Stimulated activated CD4-positive, alpha-beta T cell treated with anti-CD3 and anti-CD28 coated beads, Interleukin-12 subunit alpha, Interleukin-12 subunit beta, amount 100 ng/mL, for 4 hours (primary cell): ENCODE results near the gene TMEM181.
"Not testable (repeated sequence)": the region's sequence is repeated elsewhere in the genome, so short reads cannot be mapped to it uniquely, and the experiment has no call there.

ENCODE experiments used
- DNase-seq: peaks from one replicate; pipeline ENCODE4 v3.0.0-alpha.2; 2020

TMEM181 gene

DNA sequence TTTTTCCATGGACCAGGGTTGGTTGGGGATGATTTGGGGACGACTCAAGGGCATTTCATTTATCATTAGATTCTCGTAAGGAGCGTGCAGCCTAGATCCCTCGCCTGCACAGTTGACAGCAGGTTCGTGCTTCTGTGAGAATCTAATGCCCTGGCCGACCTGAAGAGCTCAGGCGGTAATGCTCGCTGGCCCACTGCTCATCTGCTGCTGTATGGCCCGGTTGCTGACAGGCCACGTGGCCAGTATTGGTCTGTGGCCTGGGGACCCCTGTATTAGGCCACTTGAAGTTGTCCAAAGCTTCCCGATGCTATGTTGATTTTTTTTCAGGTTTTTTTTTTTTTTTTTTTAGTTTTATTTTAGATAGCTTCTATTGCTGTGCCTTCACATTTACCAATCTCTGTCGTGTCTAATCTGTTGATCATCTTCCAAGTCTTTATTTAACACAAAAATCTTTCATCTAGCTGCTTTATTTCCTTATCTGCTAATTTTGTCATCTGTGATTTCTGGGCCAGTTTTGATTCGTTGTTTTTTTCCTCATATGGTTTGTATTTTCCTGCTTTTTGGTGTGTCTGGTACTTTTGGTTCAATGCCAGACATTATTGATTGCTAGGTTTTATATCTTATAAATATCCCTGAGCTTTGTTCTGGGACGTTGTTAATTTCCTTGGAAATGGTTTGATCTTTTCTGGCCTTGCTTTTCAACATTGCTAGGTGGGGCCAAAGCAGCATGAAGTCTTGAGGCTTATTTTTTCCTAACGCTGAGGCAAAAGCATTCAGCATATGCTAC, 43.6 kb downstream of the TMEM181 start:
- DNase-seq = no peak

DNA sequence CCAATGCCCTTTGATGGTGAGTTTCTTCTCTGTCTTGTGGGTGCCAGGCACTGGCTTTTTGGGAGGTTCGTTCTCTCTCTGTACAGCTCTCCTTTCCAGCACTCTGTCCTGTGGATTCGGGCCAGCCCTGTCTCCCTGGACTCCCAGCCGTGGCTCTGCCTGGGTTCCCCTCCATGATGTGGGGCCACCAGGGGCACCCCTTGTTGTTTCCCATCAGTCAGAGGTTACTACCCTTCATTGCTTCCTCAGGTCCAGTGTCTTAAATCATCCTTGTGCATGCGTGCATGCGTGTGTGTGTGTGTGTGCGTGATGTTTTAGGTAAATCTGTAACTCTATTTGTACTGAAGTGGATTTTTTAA, 44.1 kb downstream of the TMEM181 start:
- DNase-seq = no peak

DNA sequence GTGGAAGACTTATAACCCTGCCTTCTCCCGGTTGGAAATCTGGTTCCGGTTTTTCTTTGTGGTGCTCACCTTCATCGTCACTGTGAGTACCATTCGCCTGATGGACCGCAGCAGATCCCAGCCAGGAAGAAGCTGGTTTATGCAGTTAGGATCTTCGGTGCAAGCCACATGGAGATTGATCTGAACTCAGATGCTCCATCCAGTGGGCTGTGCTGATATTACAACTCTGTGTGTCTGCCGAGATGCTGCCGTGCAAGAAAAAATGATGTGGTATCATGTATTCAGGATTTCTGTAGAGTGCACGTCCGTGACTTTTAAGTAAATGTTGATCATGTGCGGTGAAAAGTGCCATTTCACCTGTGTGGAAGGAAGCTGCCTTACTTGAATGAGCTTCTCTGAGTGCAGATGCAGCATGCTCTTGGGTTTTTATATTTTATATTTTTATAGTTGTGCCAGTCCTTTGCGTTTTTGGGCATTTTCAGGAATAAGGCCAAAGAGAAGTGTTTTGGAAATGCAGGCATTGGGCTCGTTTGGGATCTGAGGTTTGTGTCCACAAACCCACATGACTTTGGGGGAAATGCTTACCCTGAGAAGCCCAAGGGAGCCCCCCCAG, 45.5 kb downstream of the TMEM181 start:
- peak; percentile 41 for DNase-seq

DNA sequence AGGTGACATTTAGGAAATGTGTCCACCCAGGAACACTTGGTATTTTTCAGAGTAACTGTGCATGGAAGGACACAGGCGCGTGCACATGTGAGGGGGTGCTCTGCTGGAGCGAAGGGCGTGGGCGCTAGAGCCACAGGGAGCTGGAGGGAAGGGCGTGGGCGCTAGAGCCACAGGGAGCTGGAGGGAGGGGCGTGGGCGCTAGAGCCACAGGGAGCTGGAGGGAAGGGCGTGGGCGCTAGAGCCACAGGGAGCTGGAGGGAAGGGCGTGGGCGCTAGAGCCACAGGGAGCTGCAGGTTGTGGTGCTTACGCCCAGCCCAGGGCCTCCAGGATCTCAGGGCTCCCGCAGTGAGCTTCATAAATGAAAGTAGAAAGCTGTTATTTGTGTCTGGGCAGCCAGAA, 46.1 kb downstream of the TMEM181 start:
- DNase-seq = not testable (repeated sequence)

DNA sequence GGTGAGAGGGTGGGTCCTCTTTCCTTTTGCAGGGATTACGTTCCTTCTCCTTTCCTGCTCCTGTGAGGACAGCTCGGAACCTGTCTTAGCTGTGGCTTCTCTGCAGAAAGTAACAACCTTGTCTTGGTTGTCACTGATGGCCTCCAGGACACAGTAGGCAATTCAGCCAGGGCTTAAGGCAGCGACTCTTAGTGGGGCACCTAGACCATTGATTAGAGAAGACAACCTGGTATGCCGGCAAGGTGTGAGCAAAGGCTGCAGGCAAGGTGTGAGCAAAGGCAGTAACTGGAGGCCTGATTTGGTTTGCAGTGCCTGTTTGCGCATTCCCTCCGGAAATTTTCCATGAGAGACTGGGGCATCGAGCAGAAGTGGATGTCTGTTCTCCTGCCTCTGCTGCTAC, 47.0 kb downstream of the TMEM181 start:
- DNase-seq = no peak

DNA sequence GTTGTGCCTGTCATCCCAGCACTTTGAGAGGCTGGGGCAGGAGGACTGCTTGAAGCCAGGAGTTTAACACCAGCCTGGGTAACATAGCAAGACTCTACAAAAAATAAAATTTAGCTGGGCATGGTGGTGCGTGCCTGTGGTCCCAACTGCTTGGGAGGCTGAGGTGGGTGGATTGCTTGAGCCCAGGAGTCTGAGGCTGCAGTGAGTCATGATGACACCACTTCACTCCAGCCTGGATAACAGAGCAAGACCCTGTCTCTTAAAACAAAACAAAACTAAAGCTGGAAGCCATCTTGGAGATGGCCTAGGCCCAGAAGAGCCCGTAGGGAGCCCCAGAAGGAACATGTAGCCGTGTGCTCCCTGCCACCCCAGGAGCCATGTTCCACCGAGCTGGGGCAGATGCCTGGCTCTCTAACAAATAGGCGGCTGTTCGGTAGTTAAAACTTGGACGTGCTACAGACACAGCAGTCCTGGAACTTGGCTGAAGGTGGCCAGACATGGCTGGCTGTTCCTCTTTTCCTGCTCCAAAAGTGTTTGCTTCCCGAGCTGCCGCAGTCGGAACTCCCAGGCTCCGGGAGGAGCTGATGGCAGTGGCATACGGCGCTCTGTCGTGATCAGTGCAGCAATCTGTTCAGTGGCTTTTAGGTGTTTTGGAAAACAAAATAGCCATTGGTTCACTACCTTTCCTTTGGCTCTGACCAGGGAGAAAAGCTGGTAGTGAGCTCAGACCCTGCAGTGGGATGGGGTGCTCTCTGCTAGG, 47.7 kb downstream of the TMEM181 start:
- no peak for DNase-seq

DNA sequence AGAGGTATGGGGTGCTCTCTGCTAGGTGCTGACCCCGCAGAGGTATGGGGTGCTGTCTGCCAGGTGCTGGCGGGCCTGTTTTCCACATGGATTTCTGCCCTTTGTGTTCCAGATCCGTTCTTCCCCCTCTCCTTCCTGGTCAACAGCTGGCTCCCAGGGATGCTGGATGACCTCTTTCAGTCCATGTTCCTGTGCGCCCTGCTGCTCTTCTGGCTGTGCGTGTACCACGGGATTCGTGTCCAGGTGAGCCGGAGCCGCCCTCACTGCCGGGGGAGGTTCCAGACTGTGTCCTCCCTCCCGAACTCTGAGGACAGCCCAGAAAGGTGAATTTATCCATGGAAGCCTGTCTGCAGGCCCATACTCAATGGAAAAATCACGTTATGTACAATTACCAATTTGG, 48.3 kb downstream of the TMEM181 start:
- no peak for DNase-seq

DNA sequence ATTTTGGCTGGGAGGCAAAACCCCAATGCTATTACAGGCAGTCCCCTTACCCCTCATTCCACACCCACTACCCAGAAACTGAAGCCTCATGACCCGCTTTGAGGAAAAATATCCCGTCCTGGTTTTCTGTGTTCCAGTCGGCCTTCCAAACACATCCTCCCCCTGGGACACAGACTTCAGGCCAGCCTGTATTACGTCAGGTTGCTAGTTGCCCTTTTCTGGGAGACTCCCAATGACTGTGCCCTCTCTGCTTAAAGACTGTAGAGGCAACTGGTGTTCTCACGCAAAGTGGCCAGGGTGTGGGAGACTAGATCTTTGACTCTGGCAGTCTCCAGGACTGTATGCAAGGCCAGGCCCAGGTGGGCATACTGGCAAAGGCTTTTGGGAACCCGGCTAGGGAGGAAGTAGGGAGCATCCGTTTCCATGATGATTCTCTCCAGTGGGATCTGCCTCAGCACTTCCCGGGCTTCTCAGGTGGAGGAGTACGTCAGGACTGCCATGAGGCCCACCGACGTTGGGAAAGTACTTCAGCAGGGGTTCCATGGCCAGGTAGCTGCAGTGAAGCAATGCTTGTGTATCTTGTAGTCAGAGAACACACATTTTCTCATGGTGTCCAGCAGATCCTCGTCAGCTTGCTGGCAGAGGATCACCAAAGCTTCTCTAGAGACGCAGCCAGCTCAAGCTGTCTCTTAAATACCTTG, 49.7 kb downstream of the TMEM181 start:
- no peak for DNase-seq

DNA sequence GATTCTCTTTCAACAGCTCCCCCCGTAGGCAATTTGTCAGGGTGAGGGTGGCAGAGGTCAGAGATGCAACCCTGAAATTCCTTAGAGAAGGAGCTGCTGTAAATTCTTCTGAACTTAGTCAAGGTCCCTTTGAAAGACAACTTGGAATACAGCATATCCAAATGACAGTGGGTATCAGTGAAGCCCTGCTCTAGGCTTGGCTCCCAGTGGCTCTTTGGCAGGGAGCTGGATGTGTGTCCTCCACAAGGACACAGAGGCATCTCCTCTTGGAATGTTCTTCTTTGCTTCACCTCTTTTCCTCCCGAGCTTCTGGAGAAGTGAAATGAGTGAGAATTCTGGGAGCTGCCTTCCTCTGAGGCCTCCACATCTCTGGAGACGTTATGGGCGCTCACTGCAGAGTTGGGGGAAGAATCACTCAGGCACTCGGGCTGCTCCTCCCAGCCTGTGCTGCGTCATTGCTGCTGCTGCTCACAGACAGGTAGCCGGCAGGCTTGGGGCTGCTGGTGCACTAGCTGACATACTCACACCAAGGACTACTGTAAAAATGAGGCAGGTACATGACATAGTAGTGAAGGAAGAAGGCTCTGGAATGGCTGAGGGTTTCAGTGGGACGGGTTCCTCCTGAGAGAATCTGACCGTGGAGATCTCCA, 50.6 kb downstream of the TMEM181 start:
- no peak for DNase-seq

DNA sequence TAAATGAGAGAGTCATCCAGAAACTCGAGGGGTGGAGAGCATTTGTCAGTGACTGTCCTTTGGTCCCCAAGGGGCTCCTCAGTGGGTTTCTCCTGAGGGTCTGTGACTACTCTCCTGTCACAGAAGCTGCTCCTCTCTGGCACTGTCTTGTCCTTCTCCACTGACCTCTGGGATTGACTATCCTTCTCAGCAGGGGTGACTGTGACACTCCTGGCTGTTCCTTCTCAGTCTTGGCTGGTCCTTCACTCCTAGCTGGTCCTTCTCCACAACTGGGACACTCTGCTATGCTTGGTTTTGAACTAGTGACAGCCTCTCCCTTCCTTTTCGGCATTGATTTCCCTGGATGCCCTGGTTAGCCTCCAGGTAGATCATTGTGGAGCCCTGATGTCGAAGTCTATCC, 51.1 kb downstream of the TMEM181 start:
- DNase-seq = no peak

DNA sequence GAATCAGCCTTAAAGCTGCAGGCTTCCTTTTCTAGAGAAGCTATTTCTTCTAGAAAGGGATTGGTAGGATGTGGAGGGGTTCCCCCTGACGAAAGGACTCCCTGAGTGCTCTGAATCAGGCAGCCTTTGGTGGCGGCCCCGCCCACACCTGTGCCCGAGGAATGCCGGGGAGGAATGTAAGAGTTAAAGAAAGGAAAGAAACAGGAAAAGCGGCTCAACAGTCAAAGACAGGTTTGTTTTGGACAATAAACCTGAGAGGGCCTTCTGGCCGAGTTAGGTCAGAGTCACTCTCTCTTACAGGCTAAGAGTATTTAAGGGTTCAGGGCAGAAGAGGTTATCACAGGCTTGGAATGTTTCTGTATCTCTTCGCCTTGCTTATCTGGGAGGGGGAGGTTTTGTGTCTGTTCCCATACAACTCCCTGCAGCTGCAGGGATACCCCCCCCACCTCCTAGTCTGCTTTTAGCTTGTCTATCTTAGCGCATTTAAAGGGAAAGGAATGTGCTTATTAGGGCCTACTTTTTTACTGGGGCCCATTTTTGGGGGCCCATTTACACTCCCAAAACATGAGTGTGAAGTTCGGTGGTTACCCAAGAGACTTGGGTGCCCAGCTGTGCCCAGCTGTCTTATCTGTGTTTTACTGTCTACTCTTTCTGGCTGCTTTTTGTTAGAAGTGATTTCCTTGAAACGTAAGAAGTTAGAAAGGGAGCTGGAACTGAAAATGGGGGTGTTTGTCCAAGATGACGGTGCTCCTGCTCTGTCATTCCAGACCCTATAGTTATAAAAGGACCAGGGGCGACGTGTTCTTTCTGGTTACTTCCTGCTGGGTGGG, 51.9 kb downstream of the TMEM181 start:
- DNase-seq = no peak

DNA sequence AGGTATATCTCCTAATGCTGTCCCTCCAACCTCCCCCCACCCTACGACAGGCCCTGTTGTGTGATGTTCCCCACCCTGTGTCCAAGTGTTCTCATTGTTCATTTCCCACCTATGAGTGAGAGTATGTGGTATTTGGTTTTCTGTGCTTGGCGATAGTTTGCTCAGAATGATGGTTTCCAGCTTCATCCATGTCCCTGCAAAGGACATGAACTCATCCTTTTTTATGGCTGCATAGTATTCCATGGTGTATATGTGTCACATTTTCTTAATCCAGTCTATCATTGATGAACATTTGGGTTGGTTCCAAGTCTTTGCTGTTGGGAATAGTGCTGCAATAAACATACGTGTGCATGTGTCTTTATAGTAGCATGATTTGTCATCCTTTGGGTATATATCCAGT, 54.7 kb downstream of the TMEM181 start:
- DNase-seq = not testable (repeated sequence)

DNA sequence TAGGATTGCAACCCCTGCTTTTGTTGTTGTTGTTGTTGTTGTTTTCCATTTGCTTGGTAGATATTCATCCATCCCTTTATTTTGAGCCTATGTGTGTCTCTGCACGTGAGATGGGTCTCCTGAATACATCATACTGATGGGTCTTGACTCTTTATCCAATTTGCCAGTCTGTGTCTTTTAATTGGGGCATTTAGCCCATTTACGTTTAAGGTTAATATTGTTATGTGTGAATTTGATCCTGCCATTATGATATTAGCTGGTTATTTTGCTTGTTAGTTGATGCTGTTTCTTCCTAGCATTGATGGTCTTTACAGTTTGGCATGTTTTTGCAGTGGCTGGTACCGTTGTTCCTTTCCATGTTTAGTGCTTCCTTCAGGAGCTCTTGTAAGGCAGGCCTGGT, 58.4 kb downstream of the TMEM181 start:
- DNase-seq = not testable (repeated sequence)

DNA sequence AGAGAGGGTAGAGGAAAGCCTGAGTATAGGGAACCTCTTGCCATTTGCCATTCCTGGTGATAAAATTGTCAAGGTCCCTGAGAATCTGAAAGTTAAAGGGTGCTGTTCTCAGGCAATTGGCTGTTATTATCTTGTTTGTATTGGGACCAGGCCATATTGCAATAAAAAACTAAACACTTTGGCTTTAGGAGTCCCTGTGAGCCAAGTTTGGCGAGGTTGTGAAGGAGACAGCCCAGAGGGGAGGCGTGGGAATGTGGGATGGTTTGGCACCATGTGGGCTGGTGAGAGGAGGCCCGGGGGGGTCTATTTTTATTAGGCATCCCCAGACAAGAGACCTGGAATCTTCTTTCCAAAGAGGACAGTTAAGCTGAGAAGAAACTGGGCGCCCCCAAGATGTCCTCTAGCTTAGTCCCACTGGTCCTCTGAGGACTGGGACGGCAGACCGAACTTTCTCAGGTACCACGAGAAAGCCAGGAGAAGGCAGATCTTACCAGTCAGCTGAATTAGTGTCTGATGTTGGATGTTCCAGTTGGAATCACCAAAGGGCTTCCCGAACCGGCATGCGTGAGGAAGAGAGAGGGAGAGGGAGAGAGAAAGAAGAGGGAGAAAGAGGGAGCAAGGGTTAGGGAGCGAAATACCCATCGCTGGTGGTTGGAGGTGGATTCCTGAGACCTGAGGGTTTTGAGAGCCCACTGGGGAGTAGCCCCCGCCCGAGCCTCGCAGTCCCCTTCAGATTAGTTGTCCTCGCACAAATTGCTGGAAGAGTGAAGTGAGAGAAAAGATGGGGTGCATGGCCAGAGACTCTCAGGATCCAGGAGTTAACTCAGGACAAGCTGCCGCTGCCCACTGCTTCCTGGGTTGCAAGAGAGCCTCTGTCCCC, 60.3 kb downstream of the TMEM181 start:
- no peak for DNase-seq

DNA sequence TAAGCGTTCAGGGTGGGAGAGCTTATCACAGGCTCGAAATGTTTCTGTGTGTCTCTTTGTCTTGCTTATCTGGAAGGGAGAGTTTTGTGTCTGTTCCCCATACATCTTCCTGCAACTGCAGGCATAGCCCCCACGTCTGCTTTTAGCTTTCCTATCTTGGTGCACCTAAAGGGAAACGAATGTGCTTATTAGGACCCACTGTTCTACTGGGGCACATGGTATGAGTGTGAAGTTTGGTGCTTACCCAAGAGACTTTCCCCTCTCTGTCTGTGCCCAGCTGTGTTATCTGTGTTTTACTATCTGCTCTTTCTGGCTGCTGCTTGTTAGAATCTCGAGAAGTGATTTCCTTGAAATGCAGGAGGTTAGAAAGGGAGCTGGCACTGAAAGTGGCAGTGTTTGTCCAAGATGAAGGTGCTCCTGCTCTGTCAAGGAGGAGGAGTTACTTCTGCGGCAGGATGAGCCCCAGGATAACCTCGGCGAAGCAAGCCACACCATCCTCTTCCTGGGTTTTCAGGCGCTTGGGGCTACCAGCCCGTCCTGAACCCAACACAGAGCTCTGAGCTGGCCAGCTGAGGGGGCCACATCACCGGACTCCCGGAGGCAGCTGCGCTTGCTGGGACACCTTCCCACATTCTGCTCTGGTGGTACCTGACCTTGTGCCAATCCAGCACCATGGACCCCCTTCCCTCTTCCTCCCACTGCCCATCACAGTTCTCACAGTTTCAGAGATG, 61.2 kb downstream of the TMEM181 start:
- DNase-seq = no peak

DNA sequence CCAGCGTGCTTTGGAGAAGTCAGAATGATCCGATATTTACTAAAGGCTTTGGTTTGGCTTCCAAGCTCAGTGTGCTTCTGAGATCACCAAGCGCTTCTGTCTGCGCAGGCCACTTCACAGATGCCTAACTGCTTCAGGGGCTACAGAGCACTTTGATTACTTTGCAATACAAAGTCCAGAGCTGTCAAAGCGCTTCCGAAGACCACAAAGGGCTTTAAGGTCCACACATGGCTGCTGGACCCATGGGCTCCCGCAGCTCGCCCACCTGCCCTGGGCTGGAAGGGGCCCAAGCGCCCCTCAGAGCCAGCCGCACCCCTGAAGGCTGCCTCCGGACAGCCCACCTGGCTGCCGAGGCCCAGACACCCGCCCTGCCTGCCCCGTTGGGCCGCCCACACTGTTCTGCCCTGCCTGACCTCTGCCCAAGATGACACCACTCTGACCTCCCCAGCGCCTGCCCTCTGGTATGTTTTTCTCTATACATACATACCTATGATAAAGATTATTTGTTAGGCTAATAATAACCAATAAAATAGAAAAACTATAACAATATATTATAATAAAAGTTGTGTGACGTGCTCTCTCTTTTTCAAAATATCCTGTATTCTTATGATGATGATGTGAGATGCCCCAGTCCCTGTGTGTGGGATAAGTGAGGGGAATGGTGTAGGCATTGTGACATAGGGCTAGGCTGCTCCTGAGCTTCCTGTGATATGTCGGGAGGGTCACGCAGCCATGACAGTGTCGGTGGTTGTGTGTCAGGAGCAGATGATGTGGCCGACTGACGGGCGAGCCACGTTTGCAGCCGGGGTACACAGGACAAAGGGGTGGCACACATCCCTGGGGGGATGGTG, 62.0 kb downstream of the TMEM181 start:
- DNase-seq = no peak

DNA sequence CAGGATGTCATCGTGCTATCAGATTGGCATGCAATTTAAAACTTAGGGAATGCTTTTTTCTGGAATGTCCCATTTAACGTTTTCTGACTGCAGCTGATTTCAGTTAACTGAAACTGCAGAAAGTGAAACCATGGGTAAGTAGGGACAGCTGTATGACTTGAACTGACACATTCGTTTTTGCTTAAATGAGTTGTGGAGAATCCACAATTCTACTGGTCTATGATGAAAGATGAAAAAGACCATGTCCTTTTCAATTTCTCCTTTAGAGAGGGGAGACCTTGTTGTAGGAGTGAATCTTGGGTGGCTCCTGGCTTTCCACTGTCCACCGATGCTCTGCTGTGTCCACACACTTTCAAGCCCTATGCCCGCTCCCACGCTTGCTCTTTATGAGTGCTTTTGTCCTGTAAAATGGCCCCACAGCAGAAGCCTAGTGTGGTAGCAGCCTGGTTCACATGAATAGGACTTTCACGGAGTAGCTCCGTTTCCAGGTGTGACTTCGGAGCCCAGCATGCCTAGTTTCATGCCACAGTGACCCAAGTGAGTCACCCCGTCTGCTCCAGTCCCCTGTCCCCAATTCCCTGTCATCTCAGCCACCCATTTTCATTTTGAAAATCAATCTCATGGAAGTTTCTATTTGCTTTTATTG, 62.8 kb downstream of the TMEM181 start:
- DNase-seq = no peak
